ENCODE data around the gene DYRK3. TPM values are rescaled to one million over a fixed set of nuclear protein-coding genes. Genes with fewer than 3 reads are reported as not detected.

Gene DYRK3
- total RNA-seq, 1 experiment from 2014 or later, result 7.1 TPM

GRCh38 chr1:206609229-206609991 is 25.9 kb upstream of the DYRK3 start:
- ATAC-seq (no peak), DNase-seq (ENCODE audit: low read depth, low spot score) (no peak)
- no peak overlapping the region for H2AFZ ChIP-seq (ENCODE audit: low read depth, low read length, poor library complexity, severe bottlenecking)
- H3K9me2 ChIP-seq (ENCODE audit: insufficient read depth), result no peaks in the 10 kb centered on the region
- no peak overlapping the region for H3K4me2 ChIP-seq (ENCODE audit: low read length)
- H3K9ac ChIP-seq (ENCODE audit: low read length), result no peak overlapping the region
- CTCF ChIA-PET, result interaction anchor here (0.8 to 6.4 kb wide), 7 partner anchors 54 to 373 kb away, joined by 3 to 44 read pairs (median 4); no protein-coding TSS in a partner anchor
- no peaks in the 10 kb centered on the region for H4K20me1 ChIP-seq (ENCODE audit: insufficient read depth)
- H3K4me1 ChIP-seq (ENCODE audit: control insufficient read depth in 1 of 2, insufficient read depth in 2 of 2, low read length in 2 of 2), result peaks cover 8 to 12% of the 10 kb centered on the region in 2 experiments; a peak in 2 of 4 replicates
- H3K27me3 ChIP-seq (ENCODE audit: insufficient read depth, low read length), result no peaks in the 10 kb centered on the region
- peaks cover 16% of the 10 kb centered on the region for H3K79me2 ChIP-seq (ENCODE audit: insufficient read depth, low read length)
- POLR2A ChIA-PET, result no interaction called here
- BruUV-seq (replicated peaks), result no TSS peak
- RAD21 ChIA-PET (ENCODE audit: low non-redundant PET in 1 of 2, low total read pairs in 2 of 2, uncharacterized antibody in 2 of 2, unreplicated experiment in 2 of 2), result no interaction called here
- no peaks in the 10 kb centered on the region for H3K9me3 ChIP-seq (ENCODE audit: control insufficient read depth in 1 of 2, insufficient read depth in 1 of 2, low read depth in 1 of 2, low read length in 2 of 2)
- H3K27ac ChIP-seq (ENCODE audit: low read depth, low read length), result no peak overlapping the region
- no peak overlapping the region for H3K4me3 ChIP-seq (replicated peaks in 1 of 2; ENCODE audit: low read depth in 1 of 2, low read length in 2 of 2)
- H3K36me3 ChIP-seq (ENCODE audit: control insufficient read depth in 1 of 2, insufficient read depth in 2 of 2, low read length in 2 of 2), result peaks cover 7 to 18% of the 10 kb centered on the region in 2 experiments; a peak in 2 of 4 replicates
- TF ChIP-seq RAD21 (IDR thresholded peaks at IDR 0.05; ENCODE audit: low read depth), result no peak
- TF ChIP-seq SRF (IDR thresholded peaks at IDR 0.05; ENCODE audit: low read depth), result no peak
- intact Hi-C loops (cut with micrococcal nuclease), result loop anchor here (5.0 kb wide), 1 partner anchor 303 kb away; no protein-coding TSS in a partner anchor

DNA sequence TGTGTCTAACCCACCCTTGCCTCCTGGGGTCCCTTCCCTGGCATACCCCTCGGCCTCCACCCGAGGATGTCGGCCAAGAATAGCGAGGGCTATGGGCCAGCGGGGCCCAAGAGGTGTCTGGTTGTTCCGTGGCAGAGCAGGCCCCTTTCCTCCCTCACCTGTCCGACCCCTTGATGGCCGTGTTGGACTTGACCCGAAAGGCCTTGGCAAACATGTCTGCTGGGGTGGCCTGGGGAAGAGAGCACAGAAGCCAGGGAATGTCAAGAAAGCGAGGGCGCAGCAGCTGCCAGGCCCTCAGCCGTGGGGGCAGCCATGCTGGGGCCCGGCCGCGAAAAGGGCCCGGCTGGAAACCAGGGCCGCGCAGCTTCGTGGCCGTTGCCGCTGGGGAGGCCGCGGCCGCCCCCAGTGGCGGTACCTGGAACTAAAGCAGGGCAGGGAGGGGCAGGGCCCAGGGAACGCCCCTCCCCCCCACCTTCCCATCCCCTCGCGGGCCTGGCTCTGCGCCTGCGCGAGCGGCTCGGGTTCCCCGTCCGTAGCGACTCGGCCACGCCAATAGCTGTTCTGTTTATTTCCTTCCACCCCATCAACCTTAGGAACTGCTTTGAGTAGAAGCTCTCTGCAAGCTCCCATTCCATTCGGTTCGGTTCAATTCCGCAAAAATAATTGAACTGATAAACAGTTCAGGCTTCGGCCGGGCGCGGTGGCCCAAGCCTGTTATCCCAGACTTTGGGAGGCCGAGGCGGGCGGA is 23.0 kb upstream of the DYRK3 start, which contains the start of gene EIF2D:
Gene EIF2D, minus strand, starts transcription at position 337 of the 748 bp plus-strand sequence. Its CDS starts 123 bp downstream, at position 214.
- Histone ChIP-seq H3K9me2 (ENCODE audit: insufficient read depth) (no peaks in the 10 kb centered on the region), H3K27ac (ENCODE audit: low read depth, low read length) (peak within 1 kb of the TSS; percentile 74), H3K4me3 (replicated peaks in 1 of 2; ENCODE audit: low read depth in 1 of 2, low read length in 2 of 2) (peak within 1 kb of the TSS; percentile 95 to 96), H3K36me3 (ENCODE audit: control insufficient read depth in 1 of 2, insufficient read depth in 2 of 2, low read length in 2 of 2) (peaks cover 2 to 10% of the 10 kb centered on the region in 2 experiments; a peak in 1 of 4 replicates), H3K4me2 (ENCODE audit: low read length) (peak within 1 kb of the TSS; percentile 95), H4K20me1 (ENCODE audit: insufficient read depth) (no peaks in the 10 kb centered on the region), H2AFZ (ENCODE audit: low read depth, low read length, poor library complexity, severe bottlenecking) (peak within 1 kb of the TSS; percentile 82), H3K79me2 (ENCODE audit: insufficient read depth, low read length) (peaks cover 16% of the 10 kb centered on the region), H3K27me3 (ENCODE audit: insufficient read depth, low read length) (no peaks in the 10 kb centered on the region), H3K4me1 (ENCODE audit: control insufficient read depth in 1 of 2, insufficient read depth in 2 of 2, low read length in 2 of 2) (peaks cover 8 to 12% of the 10 kb centered on the region in 2 experiments; a peak in 2 of 4 replicates), H3K9ac (ENCODE audit: low read length) (peak within 1 kb of the TSS; percentile 92), H3K9me3 (ENCODE audit: control insufficient read depth in 1 of 2, insufficient read depth in 1 of 2, low read depth in 1 of 2, low read length in 2 of 2) (no peaks in the 10 kb centered on the region)
- CTCF ChIA-PET, result interaction anchor here (0.6 to 6.4 kb wide), 14 partner anchors 9 to 370 kb away, joined by 3 to 44 read pairs (median 6); partner anchors contain the start of genes DYRK3 and IKBKE
- DNase-seq (ENCODE audit: low read depth, low spot score), result peak; percentile 79
- POLR2A ChIA-PET, result interaction anchor here (1.0 to 2.4 kb wide), 5 partner anchors 9 to 297 kb away, joined by 3 to 13 read pairs (median 5); partner anchors contain the start of gene DYRK3
- BruUV-seq (replicated peaks), result no TSS peak
- ATAC-seq, result peak; percentile 94
- intact Hi-C loops (cut with micrococcal nuclease), result loop anchor here (2.0 kb wide), 1 partner anchor 22 kb away; the partner anchor contains the start of gene DYRK3
- RAD21 ChIA-PET (ENCODE audit: low non-redundant PET in 1 of 2, low total read pairs in 2 of 2, uncharacterized antibody in 2 of 2, unreplicated experiment in 2 of 2), result interaction anchor here in 1 of 2 experiments (0.7 to 1.2 kb wide), 2 partner anchors 23 to 52 kb away, joined by 3 read pairs; partner anchors contain the start of gene DYRK3
- peak; percentile 99 for TF ChIP-seq YY1 (IDR thresholded peaks at IDR 0.05; ENCODE audit: extremely low read depth, insufficient replicate concordance, low read depth, low read length)
- TF ChIP-seq REST (IDR thresholded peaks at IDR 0.05; ENCODE audit: low read depth), result no peak
- TF ChIP-seq CBX3 (IDR thresholded peaks at IDR 0.05; ENCODE audit: low read depth), result peak; percentile 98
- no peak for TF ChIP-seq SRF (IDR thresholded peaks at IDR 0.05; ENCODE audit: low read depth)
- peak; percentile 87 for TF ChIP-seq MAX (IDR thresholded peaks at IDR 0.05)
- TF ChIP-seq ZNF274 (IDR thresholded peaks at IDR 0.05; ENCODE audit: low read depth, low read length), result no peak
- no peak for TF ChIP-seq CEBPB (IDR thresholded peaks at IDR 0.05; ENCODE audit: low read depth)
- peak; percentile 49 for TF ChIP-seq TCF7L2 (IDR thresholded peaks at IDR 0.05; ENCODE audit: borderline replicate concordance, extremely low read depth, insufficient read depth, insufficient read length)
- TF ChIP-seq EZH2phosphoT487 (IDR thresholded peaks at IDR 0.05; ENCODE audit: borderline replicate concordance), result no peak
- TF ChIP-seq ZFX (IDR thresholded peaks at IDR 0.05), result peak; percentile 100

Data from HCT116 (cell line).